Osteoblast (primary cell): ENCODE measurements around the gene ARRDC3. TPM values are rescaled to one million over a fixed set of nuclear protein-coding genes. Genes with fewer than 3 reads are reported as not detected.

Experiments used
- DNase-seq: peaks from one replicate; pipeline ENCODE4 v3.0.0; 2011; ENCODE audit warnings: low spot score, mixed read lengths; ENCODE audit not compliant: insufficient read length; ENCODE audit errors: missing footprints
- H2AFZ ChIP-seq: 2 replicates; pipeline ENCODE4 v1.6.0; 2011; ENCODE audit warnings: mild to moderate bottlenecking, low read length
- H3K27ac ChIP-seq: 2 replicates; pipeline ENCODE4 v1.5.1; 2011; ENCODE audit warnings: mild to moderate bottlenecking, low read depth, low read length, moderate library complexity
- H3K27me3 ChIP-seq: 2 replicates; pipeline ENCODE4 v1.6.0; 2012; ENCODE audit warnings: mild to moderate bottlenecking, control low read depth, inconsistent platforms, low read length, moderate library complexity; ENCODE audit not compliant: insufficient read depth
- H3K36me3 ChIP-seq: 2 replicates; pipeline ENCODE4 v1.5.1; 2011; ENCODE audit warnings: mild to moderate bottlenecking, low read length, control low read depth, moderate library complexity; ENCODE audit not compliant: insufficient read depth
- H3K4me1 ChIP-seq: 2 replicates; pipeline ENCODE4 v1.5.1; 2011; ENCODE audit warnings: mild to moderate bottlenecking, low read length, control low read depth, moderate library complexity; ENCODE audit not compliant: insufficient read depth
- H3K4me2 ChIP-seq: 2 replicates; pipeline ENCODE4 v1.6.0; 2011; ENCODE audit warnings: mild to moderate bottlenecking, low read length; ENCODE audit not compliant: insufficient read depth
- H3K4me3 ChIP-seq: fragments of 200-600 bp; sonication (generic); 3 replicates; pipeline ENCODE4 v1.5.1; 2012; ENCODE audit warnings: mild to moderate bottlenecking, low read length, inconsistent platforms; ENCODE audit not compliant: insufficient read depth
- H3K79me2 ChIP-seq: 2 replicates; pipeline ENCODE4 v1.6.0; 2012; ENCODE audit warnings: mild to moderate bottlenecking, low read length, control low read depth, inconsistent platforms; ENCODE audit not compliant: insufficient read depth
- H3K9me3 ChIP-seq: 2 replicates; pipeline ENCODE4 v1.5.1; 2011; ENCODE audit warnings: low read depth, low read length, control low read depth
- H4K20me1 ChIP-seq: 2 replicates; pipeline ENCODE4 v1.6.0; 2012; ENCODE audit warnings: mild to moderate bottlenecking, low read length, control low read depth; ENCODE audit not compliant: insufficient read depth
- CTCF ChIP-seq: IDR thresholded peaks from 2 replicates; pipeline ENCODE4 v1.5.1; 2011; ENCODE audit warnings: mild to moderate bottlenecking, low read depth, low read length, moderate library complexity; ENCODE audit errors: extremely low read depth
- total RNA-seq: library from RNA; depleted of rRNA; stranded (reverse); fragments of >200 nt; gene quantifications from 2 replicates; pipeline ENCODE4 v1.2.3, GENCODE V29; 2012

The ARRDC3 gene
- total RNA-seq, 1 donor = 101 TPM

DNA sequence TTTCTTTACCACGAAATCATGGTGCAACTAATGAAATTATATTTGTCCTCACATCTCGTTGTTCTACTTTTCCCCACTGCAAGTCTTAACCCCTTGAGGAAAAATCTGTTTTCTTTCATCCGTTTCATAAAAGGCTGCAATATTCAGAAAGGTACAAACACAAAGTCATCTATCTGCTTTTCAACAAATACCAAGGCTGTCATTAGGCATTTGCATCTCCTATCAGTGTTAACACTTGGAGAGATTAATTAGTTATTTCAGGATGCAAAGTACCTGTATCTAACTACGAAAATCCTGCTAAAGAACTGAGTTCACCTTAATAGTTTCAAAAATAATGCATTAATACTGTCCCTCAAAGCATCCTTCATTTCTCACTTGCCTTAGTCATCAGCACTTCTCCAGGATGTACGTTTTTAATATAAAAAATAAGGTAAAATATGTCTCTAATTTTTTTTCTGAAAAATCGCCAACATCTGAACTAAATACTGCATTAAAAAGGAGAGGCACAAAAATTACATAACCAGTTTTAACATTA, 1.8 kb downstream of the ARRDC3 start:
- Histone ChIP-seq H3K27ac (peak overlapping the region; percentile 100), H3K4me3 (peak overlapping the region; percentile 79), H3K79me2 (peaks cover 64% of the 10 kb centered on the region), H4K20me1 (peaks cover 3% of the 10 kb centered on the region), H3K27me3 (no peaks in the 10 kb centered on the region), H3K4me1 (peaks cover 27% of the 10 kb centered on the region), H3K36me3 (peaks cover 26% of the 10 kb centered on the region), H3K4me2 (peak overlapping the region; percentile 94), H2AFZ (no peak overlapping the region), H3K9me3 (no peaks in the 10 kb centered on the region)
- peak; percentile 88 for DNase-seq
- no peak for TF ChIP-seq CTCF

GRCh38 chr5:91380491-91381238, 2.5 kb downstream of the ARRDC3 start:
- Histone ChIP-seq H3K79me2 (peaks cover 67% of the 10 kb centered on the region), H3K4me1 (peaks cover 27% of the 10 kb centered on the region), H2AFZ (no peak overlapping the region), H4K20me1 (peaks cover 3% of the 10 kb centered on the region), H3K4me2 (peak overlapping the region; percentile 94), H3K4me3 (peak overlapping the region; percentile 79), H3K9me3 (no peaks in the 10 kb centered on the region), H3K27ac (peak overlapping the region; percentile 100), H3K27me3 (no peaks in the 10 kb centered on the region), H3K36me3 (peaks cover 32% of the 10 kb centered on the region)
- DNase-seq = peak; percentile 98
- no peak for TF ChIP-seq CTCF

GRCh38 chr5:91379914-91380490, 3.1 kb downstream of the ARRDC3 start:
- TF ChIP-seq CTCF = no peak
- Histone ChIP-seq H4K20me1 (peaks cover 3% of the 10 kb centered on the region), H3K36me3 (peaks cover 39% of the 10 kb centered on the region), H3K9me3 (no peaks in the 10 kb centered on the region), H3K4me2 (peak overlapping the region; percentile 94), H3K4me3 (peak overlapping the region; percentile 79), H3K4me1 (peaks cover 27% of the 10 kb centered on the region), H3K79me2 (peaks cover 67% of the 10 kb centered on the region), H3K27ac (peak overlapping the region; percentile 100), H2AFZ (no peak overlapping the region), H3K27me3 (no peaks in the 10 kb centered on the region)
- peak; percentile 96 for DNase-seq
